Measurements from ENCODE around the gene ASB7. TPM values are rescaled to one million over a fixed set of nuclear protein-coding genes. Genes with fewer than 3 reads are reported as not detected.
A peak's percentile ranks its signal among the peaks of the same experiment; 100 is the strongest.

ASB7 gene
- total and polyA plus RNA-seq, 10 donors, result 3.4 to 27.1 (median 16.2) TPM

- Histone ChIP-seq H3K9me3 (no peaks in the 10 kb centered on the region), H3K27ac (peak overlapping the region; percentile 74 to 96 (median 90)), H3K4me3 (peak overlapping the region; percentile 76 to 96 (median 90)), H3K27me3 (replicated peaks in 1 of 7) (no peaks in the 10 kb centered on the region), H3K4me1 (peaks cover 19 to 91% (median 60%) of the 10 kb centered on the region in 6 donors), H3K36me3 (peaks cover 0 to 22% (median 1%) of the 10 kb centered on the region in 6 donors)
- DNase-seq, result no peak
- 0 to 2% (median 0%) methylated on average over 16 to 21 of the region's 21 CpGs for WGBS, 5 donors
- intact Hi-C loops (cut with DNase I; ENCODE audit: low total_unique reads), result no loop called here
- TF ChIP-seq POLR2A (IDR thresholded peaks at IDR 0.05), result no peak
- no peak for TF ChIP-seq POLR2AphosphoS5 (IDR thresholded peaks at IDR 0.05)
Observed at GRCh38 chr15:100601617-100602063, 749 bp upstream of the ASB7 start.

GRCh38 chr15:100602823-100603393 lies 519 bp downstream of the ASB7 start:
- peak; percentile 78 for DNase-seq
- Histone ChIP-seq H3K4me1 (peaks cover 19 to 78% (median 49%) of the 10 kb centered on the region in 6 donors), H3K36me3 (peaks cover 0 to 35% (median 10%) of the 10 kb centered on the region in 6 donors), H3K4me3 (peak overlapping the region; percentile 76 to 97 (median 93)), H3K27me3 (replicated peaks in 1 of 7) (no peaks in the 10 kb centered on the region), H3K9me3 (no peaks in the 10 kb centered on the region), H3K27ac (peak overlapping the region; percentile 76 to 96 (median 92))
- 1 to 2% (median 1%) methylated on average over 16 of the region's 16 CpGs for WGBS, 5 donors
- intact Hi-C loops (cut with DNase I; ENCODE audit: low total_unique reads), result no loop called here
- no peak for TF ChIP-seq POLR2A (IDR thresholded peaks at IDR 0.05)
- no peak for TF ChIP-seq POLR2AphosphoS5 (IDR thresholded peaks at IDR 0.05)

GRCh38 chr15:100612539-100612938 lies 10.2 kb downstream of the ASB7 start:
- Histone ChIP-seq H3K27me3 (replicated peaks in 1 of 7) (no peaks in the 10 kb centered on the region), H3K4me1 (peaks cover 0 to 32% (median 4%) of the 10 kb centered on the region in 6 donors), H3K27ac (peak overlapping the region in 3 of 8 donors; percentile 27 to 65 (median 47)), H3K36me3 (peaks cover 0 to 98% (median 53%) of the 10 kb centered on the region in 6 donors), H3K9me3 (no peaks in the 10 kb centered on the region), H3K4me3 (no peak overlapping the region)
- no peak for DNase-seq
- TF ChIP-seq POLR2A (IDR thresholded peaks at IDR 0.05) (no peak), CTCF (IDR thresholded peaks at IDR 0.05 in 8 of 11, conservative IDR thresholded peaks at IDR 0.05 in 3 of 11) (no peak), POLR2AphosphoS5 (IDR thresholded peaks at IDR 0.05) (no peak)
- WGBS, 5 donors, result 40 to 88% (median 73%) methylated on average over 2 of the region's 2 CpGs
- intact Hi-C loops (cut with DNase I; ENCODE audit: low total_unique reads), result no loop called here

GRCh38 chr15:100613208-100613607 lies 10.8 kb downstream of the ASB7 start:
- 93 to 100% (median 95%) methylated on average over 1 of the region's 1 CpG for WGBS, 5 donors

GRCh38 chr15:100614336-100614735 lies 11.9 kb downstream of the ASB7 start:
- Histone ChIP-seq H3K4me1 (peaks cover 0 to 23% (median 4%) of the 10 kb centered on the region in 6 donors), H3K4me3 (no peak overlapping the region), H3K27me3 (replicated peaks in 1 of 7) (no peaks in the 10 kb centered on the region), H3K27ac (no peak overlapping the region), H3K9me3 (no peaks in the 10 kb centered on the region), H3K36me3 (peaks cover 0 to 98% (median 46%) of the 10 kb centered on the region in 6 donors)
- WGBS, 5 donors, result 88 to 99% (median 96%) methylated on average over 2 of the region's 2 CpGs
- intact Hi-C loops (cut with DNase I; ENCODE audit: low total_unique reads), result no loop called here
- TF ChIP-seq POLR2AphosphoS5 (IDR thresholded peaks at IDR 0.05) (no peak), CTCF (IDR thresholded peaks at IDR 0.05 in 8 of 11, conservative IDR thresholded peaks at IDR 0.05 in 3 of 11) (no peak), POLR2A (IDR thresholded peaks at IDR 0.05) (no peak)
- no peak for DNase-seq

More at GRCh38 chr15:100613208-100613607, 10.8 kb downstream of the ASB7 start:
- Histone ChIP-seq H3K27me3 (replicated peaks in 1 of 7) (no peaks in the 10 kb centered on the region), H3K4me3 (no peak overlapping the region), H3K9me3 (no peaks in the 10 kb centered on the region), H3K4me1 (peaks cover 0 to 32% (median 4%) of the 10 kb centered on the region in 6 donors), H3K36me3 (peaks cover 0 to 98% (median 49%) of the 10 kb centered on the region in 6 donors), H3K27ac (peak overlapping the region in 1 of 8 donors; percentile 65)
- intact Hi-C loops (cut with DNase I; ENCODE audit: low total_unique reads), result no loop called here
- no peak for DNase-seq
- TF ChIP-seq POLR2AphosphoS5 (IDR thresholded peaks at IDR 0.05) (no peak), POLR2A (IDR thresholded peaks at IDR 0.05) (no peak)
